Activated CD4-positive, alpha-beta T cell treated with anti-CD3 and anti-CD28 coated beads, Interleukin-2, Interleukin-4, amounts not matched to agents 100 ng/mL and 50 ng/mL, durations not matched to agents 16 hours and 8 hours (primary cell): ENCODE data around the gene NBR1.
"Not testable (repeated sequence)": the region's sequence is repeated elsewhere in the genome, so short reads cannot be mapped to it uniquely, and the experiment has no call there.

Source experiments
- DNase-seq: peaks from one replicate; pipeline ENCODE4 v3.0.0-alpha.2; 2020; ENCODE audit warnings: low spot score

The NBR1 gene

DNA sequence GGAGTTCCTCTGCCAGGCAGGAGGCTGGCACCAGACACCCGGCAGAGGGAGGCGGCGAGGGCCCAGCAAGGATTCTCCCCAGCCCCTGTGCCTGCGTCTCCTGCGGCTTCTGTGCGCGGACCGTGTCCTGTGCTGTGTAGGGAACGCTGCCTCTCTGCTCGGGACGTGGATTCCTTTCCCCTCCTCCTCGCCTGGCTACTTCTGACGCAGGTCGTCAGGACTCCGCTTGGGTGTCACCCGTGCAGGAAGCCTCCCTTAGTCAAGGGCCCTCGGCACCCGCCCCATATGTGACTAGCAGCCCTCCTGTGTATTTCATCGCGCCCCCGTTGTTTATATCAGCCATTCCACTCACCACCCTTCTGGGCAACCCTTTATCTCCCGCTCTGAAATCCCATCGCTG is 75.4 kb downstream of the NBR1 start:
- not testable (repeated sequence) for DNase-seq
